Adrenal gland (tissue), 5 donors: ENCODE data around the gene BACE2.

Source experiments
- POLR2A ChIP-seq, 2 donors: fragments of 450-650 bp; IDR thresholded peaks; one replicate each; pipeline ENCODE4 v1.6.1; 2017; ENCODE audit warnings: antibody characterized with exemption in 2 of 2, mild to moderate bottlenecking in 2 of 2, moderate library complexity in 1 of 2
- TF ChIP-seq, protein P1 (sequence below), 6 experiments: fragments of 450-650 bp in 4 of 6; fragments of 200-600 bp in 2 of 6; sonication (generic) in 1 of 6; IDR thresholded peaks; 1 replicate in 5 of 6; 2 replicates in 1 of 6; pipeline versions ENCODE4 v1.5.1 to v1.8.0; 2016 to 2021; ENCODE audit warnings: antibody characterized with exemption in 6 of 6, mild to moderate bottlenecking in 2 of 6, moderate library complexity in 1 of 6
- donor health status: DM: no; HTN: no; CAD: no.

DNA sequence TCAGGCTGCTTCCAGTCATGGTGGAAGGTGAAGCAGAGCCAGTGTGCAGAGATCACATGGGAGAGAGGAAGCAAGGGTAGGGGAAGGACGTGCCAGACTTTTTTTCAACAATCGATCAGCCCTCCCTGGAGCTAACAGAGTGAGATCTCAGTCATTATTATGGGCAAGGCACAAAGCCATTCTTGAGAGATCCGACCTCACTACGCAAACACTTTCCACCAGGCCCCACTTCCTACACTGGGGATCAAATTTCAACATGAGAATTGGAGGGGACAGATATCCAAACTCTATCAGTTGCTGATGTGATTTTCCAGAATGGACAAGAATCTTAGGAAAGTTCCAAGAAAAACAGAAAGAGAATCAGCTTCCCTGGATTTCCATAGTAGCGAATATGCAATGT lies 60.5 kb downstream of the BACE2 start:
- TF ChIP-seq, protein P1, sequence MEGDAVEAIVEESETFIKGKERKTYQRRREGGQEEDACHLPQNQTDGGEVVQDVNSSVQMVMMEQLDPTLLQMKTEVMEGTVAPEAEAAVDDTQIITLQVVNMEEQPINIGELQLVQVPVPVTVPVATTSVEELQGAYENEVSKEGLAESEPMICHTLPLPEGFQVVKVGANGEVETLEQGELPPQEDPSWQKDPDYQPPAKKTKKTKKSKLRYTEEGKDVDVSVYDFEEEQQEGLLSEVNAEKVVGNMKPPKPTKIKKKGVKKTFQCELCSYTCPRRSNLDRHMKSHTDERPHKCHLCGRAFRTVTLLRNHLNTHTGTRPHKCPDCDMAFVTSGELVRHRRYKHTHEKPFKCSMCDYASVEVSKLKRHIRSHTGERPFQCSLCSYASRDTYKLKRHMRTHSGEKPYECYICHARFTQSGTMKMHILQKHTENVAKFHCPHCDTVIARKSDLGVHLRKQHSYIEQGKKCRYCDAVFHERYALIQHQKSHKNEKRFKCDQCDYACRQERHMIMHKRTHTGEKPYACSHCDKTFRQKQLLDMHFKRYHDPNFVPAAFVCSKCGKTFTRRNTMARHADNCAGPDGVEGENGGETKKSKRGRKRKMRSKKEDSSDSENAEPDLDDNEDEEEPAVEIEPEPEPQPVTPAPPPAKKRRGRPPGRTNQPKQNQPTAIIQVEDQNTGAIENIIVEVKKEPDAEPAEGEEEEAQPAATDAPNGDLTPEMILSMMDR (IDR thresholded peaks at IDR 0.05): no peak
- no peak for TF ChIP-seq POLR2A (IDR thresholded peaks at IDR 0.05)
